Measurements from ENCODE around the gene UBE2D2.
A peak's percentile ranks its signal among the peaks of the same experiment; 100 is the strongest.
"Not testable (repeated sequence)": the region's sequence is repeated elsewhere in the genome, so short reads cannot be mapped to it uniquely, and the experiment has no call there.

The UBE2D2 gene

GRCh38 chr5:139588962-139589361 lies 27.8 kb downstream of the UBE2D2 start:
- TF ChIP-seq CTCF (conservative IDR thresholded peaks at IDR 0.05) = no peak
- no peak overlapping the region for H3K27ac ChIP-seq

- TF ChIP-seq CTCF (conservative IDR thresholded peaks at IDR 0.05) = no peak
- H3K27ac ChIP-seq = peak overlapping the region; percentile 38
Measured at GRCh38 chr5:139592289-139592688, 31.1 kb downstream of the UBE2D2 start.

- H3K27ac ChIP-seq = not testable (repeated sequence)
Measured at GRCh38 chr5:139593076-139593475, 31.9 kb downstream of the UBE2D2 start.

GRCh38 chr5:139593716-139594319 lies 32.7 kb downstream of the UBE2D2 start:
- no peak for TF ChIP-seq CTCF (conservative IDR thresholded peaks at IDR 0.05)
- no peak overlapping the region for H3K27ac ChIP-seq

GRCh38 chr5:139597134-139597533 lies 36.0 kb downstream of the UBE2D2 start:
- no peak overlapping the region for H3K27ac ChIP-seq
- TF ChIP-seq CTCF (conservative IDR thresholded peaks at IDR 0.05) = no peak

- not testable (repeated sequence) for H3K27ac ChIP-seq
Measured at GRCh38 chr5:139598601-139598965, 37.4 kb downstream of the UBE2D2 start.

- no peak overlapping the region for H3K27ac ChIP-seq
- TF ChIP-seq CTCF (conservative IDR thresholded peaks at IDR 0.05) = no peak
Measured at GRCh38 chr5:139600336-139600949, 39.3 kb downstream of the UBE2D2 start.

GRCh38 chr5:139601429-139601828 lies 40.3 kb downstream of the UBE2D2 start:
- no peak for TF ChIP-seq CTCF (conservative IDR thresholded peaks at IDR 0.05)

GRCh38 chr5:139601948-139602347 lies 40.8 kb downstream of the UBE2D2 start:
- H3K27ac ChIP-seq = not testable (repeated sequence)

More at GRCh38 chr5:139601429-139601828, 40.3 kb downstream of the UBE2D2 start:
- no peak overlapping the region for H3K27ac ChIP-seq

Data from VCaP (cell line).